OCI-LY3 (cell line): Measurements from ENCODE around the gene MPV17L2.

ENCODE experiments used
- EZH2phosphoT487 ChIP-seq: fragments of 200-600 bp; shearing (Covaris generic); IDR thresholded peaks from 2 replicates; pipeline ENCODE4 v1.6.1; 2018; ENCODE audit warnings: antibody characterized with exemption, mixed run types, low read depth
- TF ChIP-seq, protein P1 (sequence below): fragments of 200-600, 300-600 bp; sonication (generic); IDR thresholded peaks from 2 replicates; pipeline ENCODE4 v1.5.1; 2014; ENCODE audit warnings: antibody characterized with exemption, low read length, low read depth

DNA sequence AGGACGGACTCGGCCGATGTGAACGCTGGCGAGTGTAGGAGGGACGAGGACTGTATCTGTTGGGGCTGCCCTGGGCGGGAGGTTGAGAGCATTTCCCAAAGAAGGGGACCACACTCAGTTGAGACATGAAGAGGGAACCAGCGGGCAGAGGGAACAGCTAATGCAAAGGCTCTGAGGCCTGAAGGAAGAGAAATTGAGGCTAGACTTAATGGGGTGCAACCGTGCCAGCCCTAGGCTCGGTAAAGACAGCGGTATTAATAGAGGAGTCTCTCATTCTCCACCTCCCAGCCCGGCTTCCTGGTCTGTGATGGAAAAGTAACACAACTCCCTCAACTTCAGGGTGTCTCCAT lies 1.1 kb downstream of the MPV17L2 start:
- TF ChIP-seq, protein P1, sequence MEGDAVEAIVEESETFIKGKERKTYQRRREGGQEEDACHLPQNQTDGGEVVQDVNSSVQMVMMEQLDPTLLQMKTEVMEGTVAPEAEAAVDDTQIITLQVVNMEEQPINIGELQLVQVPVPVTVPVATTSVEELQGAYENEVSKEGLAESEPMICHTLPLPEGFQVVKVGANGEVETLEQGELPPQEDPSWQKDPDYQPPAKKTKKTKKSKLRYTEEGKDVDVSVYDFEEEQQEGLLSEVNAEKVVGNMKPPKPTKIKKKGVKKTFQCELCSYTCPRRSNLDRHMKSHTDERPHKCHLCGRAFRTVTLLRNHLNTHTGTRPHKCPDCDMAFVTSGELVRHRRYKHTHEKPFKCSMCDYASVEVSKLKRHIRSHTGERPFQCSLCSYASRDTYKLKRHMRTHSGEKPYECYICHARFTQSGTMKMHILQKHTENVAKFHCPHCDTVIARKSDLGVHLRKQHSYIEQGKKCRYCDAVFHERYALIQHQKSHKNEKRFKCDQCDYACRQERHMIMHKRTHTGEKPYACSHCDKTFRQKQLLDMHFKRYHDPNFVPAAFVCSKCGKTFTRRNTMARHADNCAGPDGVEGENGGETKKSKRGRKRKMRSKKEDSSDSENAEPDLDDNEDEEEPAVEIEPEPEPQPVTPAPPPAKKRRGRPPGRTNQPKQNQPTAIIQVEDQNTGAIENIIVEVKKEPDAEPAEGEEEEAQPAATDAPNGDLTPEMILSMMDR, result no peak
- no peak for TF ChIP-seq EZH2phosphoT487
